HEK293 (cell line): ENCODE data around the gene SFT2D2.

Experiments used
- BCL11A ChIP-seq: fragments of 450-650 bp; formaldehyde crosslinking; IDR thresholded peaks from 2 replicates; pipeline ENCODE4 v1.5.1; 2016; ENCODE audit warnings: low read depth, missing biosample characterization, missing genetic modification characterization
- KLF10 ChIP-seq: fragments of 450-650 bp; IDR thresholded peaks from 2 replicates; pipeline ENCODE4 v1.5.1; 2018; ENCODE audit warnings: missing biosample characterization, mild to moderate bottlenecking, missing genetic modification characterization
- KLF8 ChIP-seq: fragments of 450-650 bp; formaldehyde crosslinking; IDR thresholded peaks from 2 replicates; pipeline ENCODE4 v1.5.1; 2016; ENCODE audit warnings: missing biosample characterization, missing genetic modification characterization
- MZF1 ChIP-seq: fragments of 450-650 bp; formaldehyde crosslinking; IDR thresholded peaks from 2 replicates; pipeline ENCODE4 v1.5.1; 2017; ENCODE audit warnings: missing biosample characterization, missing genetic modification characterization, borderline replicate concordance
- SCRT2 ChIP-seq: fragments of 450-650 bp; formaldehyde crosslinking; IDR thresholded peaks from 2 replicates; pipeline ENCODE4 v1.5.1; 2016; ENCODE audit warnings: missing biosample characterization, missing genetic modification characterization
- SP2 ChIP-seq: fragments of 450-650 bp; formaldehyde crosslinking; IDR thresholded peaks from 2 replicates; pipeline ENCODE4 v1.5.1; 2016; ENCODE audit warnings: missing biosample characterization, missing genetic modification characterization
- WT1 ChIP-seq: fragments of 450-650 bp; formaldehyde crosslinking; IDR thresholded peaks from 2 replicates; pipeline ENCODE4 v1.5.1; 2016; ENCODE audit warnings: missing biosample characterization, missing genetic modification characterization
- ZBTB8A ChIP-seq: fragments of 450-650 bp; formaldehyde crosslinking; IDR thresholded peaks from 2 replicates; pipeline ENCODE4 v1.5.1; 2016; ENCODE audit warnings: missing biosample characterization, missing genetic modification characterization
- ZNF2 ChIP-seq: fragments of 450-650 bp; formaldehyde crosslinking; IDR thresholded peaks from 2 replicates; pipeline ENCODE4 v1.5.1; 2016; ENCODE audit warnings: missing biosample characterization, missing genetic modification characterization
- ZNF23 ChIP-seq: fragments of 450-650 bp; formaldehyde crosslinking; IDR thresholded peaks from 2 replicates; pipeline ENCODE4 v1.5.1; 2016; ENCODE audit warnings: missing biosample characterization, missing genetic modification characterization, borderline replicate concordance
- ZNF292 ChIP-seq: fragments of 450-650 bp; formaldehyde crosslinking; IDR thresholded peaks from 2 replicates; pipeline ENCODE4 v1.5.1; 2016; ENCODE audit warnings: low read depth, missing biosample characterization, missing genetic modification characterization, borderline replicate concordance
- ZNF341 ChIP-seq: fragments of 450-650 bp; formaldehyde crosslinking; IDR thresholded peaks from 2 replicates; pipeline ENCODE4; 2016; ENCODE audit warnings: low read depth, missing biosample characterization, missing genetic modification characterization
- ZNF366 ChIP-seq: fragments of 450-650 bp; formaldehyde crosslinking; conservative IDR thresholded peaks from 2 replicates; pipeline ENCODE4 v1.5.1; 2016; ENCODE audit warnings: missing biosample characterization, missing genetic modification characterization
- ZNF423 ChIP-seq: fragments of 450-650 bp; formaldehyde crosslinking; IDR thresholded peaks from 2 replicates; pipeline ENCODE4 v1.5.1; 2016; ENCODE audit warnings: missing biosample characterization, missing genetic modification characterization
- ZNF548 ChIP-seq: fragments of 450-650 bp; formaldehyde crosslinking; IDR thresholded peaks from 2 replicates; pipeline ENCODE4 v1.5.1; 2016; ENCODE audit warnings: missing biosample characterization, missing genetic modification characterization
- ZNF561 ChIP-seq: fragments of 450-650 bp; IDR thresholded peaks from 2 replicates; pipeline ENCODE4 v1.5.1; 2018; ENCODE audit warnings: missing biosample characterization, missing genetic modification characterization, borderline replicate concordance
- ZNF621 ChIP-seq: fragments of 450-650 bp; formaldehyde crosslinking; IDR thresholded peaks from 2 replicates; pipeline ENCODE4 v1.5.1; 2017; ENCODE audit warnings: missing biosample characterization, missing genetic modification characterization
- TF ChIP-seq, protein P1 (sequence below): fragments of 450-650 bp; formaldehyde crosslinking; IDR thresholded peaks from 2 replicates; pipeline ENCODE4 v1.5.1; 2016; ENCODE audit warnings: missing biosample characterization, missing genetic modification characterization
- TF ChIP-seq, protein P2 (sequence below): fragments of 450-650 bp; formaldehyde crosslinking; IDR thresholded peaks from 2 replicates; pipeline ENCODE4 v1.5.1; 2016; ENCODE audit warnings: missing biosample characterization, missing genetic modification characterization
- TF ChIP-seq, protein P3 (sequence below): fragments of 450-650 bp; formaldehyde crosslinking; IDR thresholded peaks from 2 replicates; pipeline ENCODE4 v1.5.1; 2016; ENCODE audit warnings: missing biosample characterization, missing genetic modification characterization
- TF ChIP-seq, protein P4 (sequence below): fragments of 450-650 bp; formaldehyde crosslinking; IDR thresholded peaks from 2 replicates; pipeline ENCODE4 v1.5.1; 2016; ENCODE audit warnings: missing biosample characterization, missing genetic modification characterization
- TF ChIP-seq, protein P5 (sequence below): fragments of 450-650 bp; formaldehyde crosslinking; IDR thresholded peaks from 2 replicates; pipeline ENCODE4 v1.5.1; 2016; ENCODE audit warnings: missing biosample characterization, missing genetic modification characterization, borderline replicate concordance
- TF ChIP-seq, protein P6 (sequence below): fragments of 450-650 bp; formaldehyde crosslinking; IDR thresholded peaks from 2 replicates; pipeline ENCODE4 v1.5.1; 2017; ENCODE audit warnings: missing biosample characterization, missing genetic modification characterization
- TF ChIP-seq, protein P7 (sequence below): fragments of 450-650 bp; formaldehyde crosslinking; conservative IDR thresholded peaks from 2 replicates; pipeline ENCODE4 v1.5.1; 2016; ENCODE audit warnings: low read depth, missing biosample characterization, missing genetic modification characterization

SFT2D2 gene

DNA sequence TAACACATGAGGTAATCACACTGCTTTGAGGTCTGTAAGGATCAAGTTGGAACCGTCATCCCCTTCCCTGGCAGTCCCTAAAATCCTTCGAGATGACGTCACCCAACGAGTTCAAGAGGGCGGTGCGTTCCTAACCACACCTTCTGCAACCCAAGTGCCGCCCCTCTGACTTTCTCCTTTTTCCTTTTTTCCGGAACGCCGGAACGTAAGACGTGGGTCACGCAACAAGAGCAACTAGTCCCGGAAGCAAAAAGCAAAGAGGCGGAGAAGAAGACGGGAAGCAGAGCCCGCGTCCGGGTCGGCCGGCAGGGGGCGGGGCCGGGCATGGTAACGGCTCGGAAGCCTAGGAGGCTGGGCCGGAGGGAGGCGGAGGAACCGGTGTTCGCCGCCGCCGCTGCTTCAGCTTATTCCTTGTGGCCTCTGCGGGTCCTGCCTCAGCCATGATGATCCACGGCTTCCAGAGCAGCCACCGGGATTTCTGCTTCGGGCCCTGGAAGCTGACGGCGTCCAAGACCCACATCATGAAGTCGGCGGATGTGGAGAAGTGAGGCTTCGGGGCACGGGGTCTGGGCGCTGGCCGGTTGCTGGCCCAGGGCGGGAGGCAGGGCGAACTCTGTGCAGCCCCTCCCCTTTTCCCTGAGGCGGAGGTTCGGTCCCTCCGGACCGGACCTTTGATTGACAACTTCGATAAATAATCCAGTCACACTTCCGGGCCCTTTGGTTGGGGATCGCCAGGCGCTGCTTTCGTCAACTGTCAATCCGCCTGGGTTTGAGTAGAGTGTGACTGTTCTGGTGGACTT is 47.0 kb upstream of the SFT2D2 start, which contains the start of gene TIPRL (continued):
- no peak for TF ChIP-seq ZNF292 (tag by site-specific recombination)
- 0 out of 2 replicates have a peak, but pooled peaks have one; percentile 24 for TF ChIP-seq ZNF2 (tag by site-specific recombination)
- TF ChIP-seq ZNF423 (tag by site-specific recombination), result peak; percentile 21; the same call in 1 of the 2 replicates
- TF ChIP-seq, protein P1, sequence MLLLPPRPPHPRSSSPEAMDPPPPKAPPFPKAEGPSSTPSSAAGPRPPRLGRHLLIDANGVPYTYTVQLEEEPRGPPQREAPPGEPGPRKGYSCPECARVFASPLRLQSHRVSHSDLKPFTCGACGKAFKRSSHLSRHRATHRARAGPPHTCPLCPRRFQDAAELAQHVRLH (tag by site-specific recombination), result peak; percentile 72; the same call in 1 of the 2 replicates
- peak; percentile 93 for TF ChIP-seq KLF8 (tag by site-specific recombination)
- TF ChIP-seq, protein P2, sequence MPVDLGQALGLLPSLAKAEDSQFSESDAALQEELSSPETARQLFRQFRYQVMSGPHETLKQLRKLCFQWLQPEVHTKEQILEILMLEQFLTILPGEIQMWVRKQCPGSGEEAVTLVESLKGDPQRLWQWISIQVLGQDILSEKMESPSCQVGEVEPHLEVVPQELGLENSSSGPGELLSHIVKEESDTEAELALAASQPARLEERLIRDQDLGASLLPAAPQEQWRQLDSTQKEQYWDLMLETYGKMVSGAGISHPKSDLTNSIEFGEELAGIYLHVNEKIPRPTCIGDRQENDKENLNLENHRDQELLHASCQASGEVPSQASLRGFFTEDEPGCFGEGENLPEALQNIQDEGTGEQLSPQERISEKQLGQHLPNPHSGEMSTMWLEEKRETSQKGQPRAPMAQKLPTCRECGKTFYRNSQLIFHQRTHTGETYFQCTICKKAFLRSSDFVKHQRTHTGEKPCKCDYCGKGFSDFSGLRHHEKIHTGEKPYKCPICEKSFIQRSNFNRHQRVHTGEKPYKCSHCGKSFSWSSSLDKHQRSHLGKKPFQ (tag by site-specific recombination), result peak; percentile 35; the same call in 1 of the 2 replicates
- TF ChIP-seq SCRT2 (tag by site-specific recombination), result peak; percentile 98
- TF ChIP-seq MZF1 (tag by site-specific recombination), result peak; percentile 97
- TF ChIP-seq ZNF366 (tag by site-specific recombination), result peak; percentile 100
- TF ChIP-seq KLF10 (tag by site-specific recombination), result peak; percentile 76
- TF ChIP-seq ZBTB8A (tag by site-specific recombination), result peak; percentile 65
- TF ChIP-seq ZNF621, result no peak
- TF ChIP-seq, protein P3, sequence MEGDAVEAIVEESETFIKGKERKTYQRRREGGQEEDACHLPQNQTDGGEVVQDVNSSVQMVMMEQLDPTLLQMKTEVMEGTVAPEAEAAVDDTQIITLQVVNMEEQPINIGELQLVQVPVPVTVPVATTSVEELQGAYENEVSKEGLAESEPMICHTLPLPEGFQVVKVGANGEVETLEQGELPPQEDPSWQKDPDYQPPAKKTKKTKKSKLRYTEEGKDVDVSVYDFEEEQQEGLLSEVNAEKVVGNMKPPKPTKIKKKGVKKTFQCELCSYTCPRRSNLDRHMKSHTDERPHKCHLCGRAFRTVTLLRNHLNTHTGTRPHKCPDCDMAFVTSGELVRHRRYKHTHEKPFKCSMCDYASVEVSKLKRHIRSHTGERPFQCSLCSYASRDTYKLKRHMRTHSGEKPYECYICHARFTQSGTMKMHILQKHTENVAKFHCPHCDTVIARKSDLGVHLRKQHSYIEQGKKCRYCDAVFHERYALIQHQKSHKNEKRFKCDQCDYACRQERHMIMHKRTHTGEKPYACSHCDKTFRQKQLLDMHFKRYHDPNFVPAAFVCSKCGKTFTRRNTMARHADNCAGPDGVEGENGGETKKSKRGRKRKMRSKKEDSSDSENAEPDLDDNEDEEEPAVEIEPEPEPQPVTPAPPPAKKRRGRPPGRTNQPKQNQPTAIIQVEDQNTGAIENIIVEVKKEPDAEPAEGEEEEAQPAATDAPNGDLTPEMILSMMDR (tag by site-specific recombination), result peak; percentile 97
- no peak for TF ChIP-seq ZNF548 (tag by site-specific recombination)
- TF ChIP-seq, protein P4, sequence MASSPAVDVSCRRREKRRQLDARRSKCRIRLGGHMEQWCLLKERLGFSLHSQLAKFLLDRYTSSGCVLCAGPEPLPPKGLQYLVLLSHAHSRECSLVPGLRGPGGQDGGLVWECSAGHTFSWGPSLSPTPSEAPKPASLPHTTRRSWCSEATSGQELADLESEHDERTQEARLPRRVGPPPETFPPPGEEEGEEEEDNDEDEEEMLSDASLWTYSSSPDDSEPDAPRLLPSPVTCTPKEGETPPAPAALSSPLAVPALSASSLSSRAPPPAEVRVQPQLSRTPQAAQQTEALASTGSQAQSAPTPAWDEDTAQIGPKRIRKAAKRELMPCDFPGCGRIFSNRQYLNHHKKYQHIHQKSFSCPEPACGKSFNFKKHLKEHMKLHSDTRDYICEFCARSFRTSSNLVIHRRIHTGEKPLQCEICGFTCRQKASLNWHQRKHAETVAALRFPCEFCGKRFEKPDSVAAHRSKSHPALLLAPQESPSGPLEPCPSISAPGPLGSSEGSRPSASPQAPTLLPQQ (tag by site-specific recombination), result peak; percentile 51; the same call in 1 of the 2 replicates
- peak; percentile 93 for TF ChIP-seq SP2 (tag by site-specific recombination)
- TF ChIP-seq ZNF561 (tag by site-specific recombination), result 0 out of 2 replicates have a peak, but pooled peaks have one; percentile 70
- TF ChIP-seq, protein P5, sequence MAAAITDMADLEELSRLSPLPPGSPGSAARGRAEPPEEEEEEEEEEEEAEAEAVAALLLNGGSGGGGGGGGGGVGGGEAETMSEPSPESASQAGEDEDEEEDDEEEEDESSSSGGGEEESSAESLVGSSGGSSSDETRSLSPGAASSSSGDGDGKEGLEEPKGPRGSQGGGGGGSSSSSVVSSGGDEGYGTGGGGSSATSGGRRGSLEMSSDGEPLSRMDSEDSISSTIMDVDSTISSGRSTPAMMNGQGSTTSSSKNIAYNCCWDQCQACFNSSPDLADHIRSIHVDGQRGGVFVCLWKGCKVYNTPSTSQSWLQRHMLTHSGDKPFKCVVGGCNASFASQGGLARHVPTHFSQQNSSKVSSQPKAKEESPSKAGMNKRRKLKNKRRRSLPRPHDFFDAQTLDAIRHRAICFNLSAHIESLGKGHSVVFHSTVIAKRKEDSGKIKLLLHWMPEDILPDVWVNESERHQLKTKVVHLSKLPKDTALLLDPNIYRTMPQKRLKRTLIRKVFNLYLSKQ (tag by site-specific recombination), result no peak
- peak; percentile 28; the same call in 1 of the 2 replicates for TF ChIP-seq BCL11A (tag by site-specific recombination)
- TF ChIP-seq, protein P6, sequence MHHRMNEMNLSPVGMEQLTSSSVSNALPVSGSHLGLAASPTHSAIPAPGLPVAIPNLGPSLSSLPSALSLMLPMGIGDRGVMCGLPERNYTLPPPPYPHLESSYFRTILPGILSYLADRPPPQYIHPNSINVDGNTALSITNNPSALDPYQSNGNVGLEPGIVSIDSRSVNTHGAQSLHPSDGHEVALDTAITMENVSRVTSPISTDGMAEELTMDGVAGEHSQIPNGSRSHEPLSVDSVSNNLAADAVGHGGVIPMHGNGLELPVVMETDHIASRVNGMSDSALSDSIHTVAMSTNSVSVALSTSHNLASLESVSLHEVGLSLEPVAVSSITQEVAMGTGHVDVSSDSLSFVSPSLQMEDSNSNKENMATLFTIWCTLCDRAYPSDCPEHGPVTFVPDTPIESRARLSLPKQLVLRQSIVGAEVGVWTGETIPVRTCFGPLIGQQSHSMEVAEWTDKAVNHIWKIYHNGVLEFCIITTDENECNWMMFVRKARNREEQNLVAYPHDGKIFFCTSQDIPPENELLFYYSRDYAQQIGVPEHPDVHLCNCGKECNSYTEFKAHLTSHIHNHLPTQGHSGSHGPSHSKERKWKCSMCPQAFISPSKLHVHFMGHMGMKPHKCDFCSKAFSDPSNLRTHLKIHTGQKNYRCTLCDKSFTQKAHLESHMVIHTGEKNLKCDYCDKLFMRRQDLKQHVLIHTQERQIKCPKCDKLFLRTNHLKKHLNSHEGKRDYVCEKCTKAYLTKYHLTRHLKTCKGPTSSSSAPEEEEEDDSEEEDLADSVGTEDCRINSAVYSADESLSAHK (tag by site-specific recombination), result peak; percentile 50; the same call in 1 of the 2 replicates
- peak; percentile 87 for TF ChIP-seq ZNF341 (tag by site-specific recombination)
- TF ChIP-seq WT1, result peak; percentile 29; the same call in 1 of the 2 replicates
- no peak for TF ChIP-seq ZNF23
- TF ChIP-seq, protein P7, sequence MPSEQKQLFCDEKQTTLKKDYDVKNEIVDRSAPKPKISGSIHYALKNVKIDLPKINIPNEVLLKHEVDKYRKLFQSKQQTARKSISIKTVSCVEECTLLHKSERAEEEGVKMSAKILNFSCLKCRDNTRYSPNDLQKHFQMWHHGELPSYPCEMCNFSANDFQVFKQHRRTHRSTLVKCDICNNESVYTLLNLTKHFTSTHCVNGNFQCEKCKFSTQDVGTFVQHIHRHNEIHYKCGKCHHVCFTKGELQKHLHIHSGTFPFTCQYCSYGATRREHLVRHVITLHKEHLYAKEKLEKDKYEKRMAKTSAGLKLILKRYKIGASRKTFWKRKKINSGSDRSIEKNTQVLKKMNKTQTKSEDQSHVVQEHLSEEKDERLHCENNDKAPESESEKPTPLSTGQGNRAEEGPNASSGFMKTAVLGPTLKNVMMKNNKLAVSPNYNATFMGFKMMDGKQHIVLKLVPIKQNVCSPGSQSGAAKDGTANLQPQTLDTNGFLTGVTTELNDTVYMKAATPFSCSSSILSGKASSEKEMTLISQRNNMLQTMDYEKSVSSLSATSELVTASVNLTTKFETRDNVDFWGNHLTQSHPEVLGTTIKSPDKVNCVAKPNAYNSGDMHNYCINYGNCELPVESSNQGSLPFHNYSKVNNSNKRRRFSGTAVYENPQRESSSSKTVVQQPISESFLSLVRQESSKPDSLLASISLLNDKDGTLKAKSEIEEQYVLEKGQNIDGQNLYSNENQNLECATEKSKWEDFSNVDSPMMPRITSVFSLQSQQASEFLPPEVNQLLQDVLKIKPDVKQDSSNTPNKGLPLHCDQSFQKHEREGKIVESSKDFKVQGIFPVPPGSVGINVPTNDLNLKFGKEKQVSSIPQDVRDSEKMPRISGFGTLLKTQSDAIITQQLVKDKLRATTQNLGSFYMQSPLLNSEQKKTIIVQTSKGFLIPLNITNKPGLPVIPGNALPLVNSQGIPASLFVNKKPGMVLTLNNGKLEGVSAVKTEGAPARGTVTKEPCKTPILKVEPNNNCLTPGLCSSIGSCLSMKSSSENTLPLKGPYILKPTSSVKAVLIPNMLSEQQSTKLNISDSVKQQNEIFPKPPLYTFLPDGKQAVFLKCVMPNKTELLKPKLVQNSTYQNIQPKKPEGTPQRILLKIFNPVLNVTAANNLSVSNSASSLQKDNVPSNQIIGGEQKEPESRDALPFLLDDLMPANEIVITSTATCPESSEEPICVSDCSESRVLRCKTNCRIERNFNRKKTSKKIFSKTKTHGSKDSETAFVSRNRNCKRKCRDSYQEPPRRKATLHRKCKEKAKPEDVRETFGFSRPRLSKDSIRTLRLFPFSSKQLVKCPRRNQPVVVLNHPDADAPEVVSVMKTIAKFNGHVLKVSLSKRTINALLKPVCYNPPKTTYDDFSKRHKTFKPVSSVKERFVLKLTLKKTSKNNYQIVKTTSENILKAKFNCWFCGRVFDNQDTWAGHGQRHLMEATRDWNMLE (tag by site-specific recombination), result peak; percentile 99
